Panc1 (cell line): Measurements from ENCODE around the gene GTPBP4. TPM values are rescaled to one million over a fixed set of nuclear protein-coding genes. Genes with fewer than 3 reads are reported as not detected.

Experiments used
- ATAC-seq: fragments of 200-7000 bp; cut with Tn5 transposase; 2 replicates; pipeline ENCODE4 v1.9.1; 2020; ENCODE audit warnings: mild to moderate bottlenecking, moderate library complexity
- BruUV-seq: library from RNA; stranded (reverse); fragments of 400-500 nt; replicated peaks from 2 replicates; lab custom pipeline; 2021; lab: Mats Ljungman, UMichigan
- CTCF ChIA-PET: fragments of 300-600 bp; sonication (Branson Sonifier 250); formaldehyde crosslinking; loops from one replicate; lab custom pipeline; 2022; ENCODE audit warnings: antibody characterized with exemption; lab: Charles Lee
- POLR2A ChIA-PET: fragments of 300-600 bp; sonication (Branson Sonifier 250); formaldehyde crosslinking; loops from one replicate; lab custom pipeline; 2022; ENCODE audit warnings: antibody characterized with exemption; lab: Charles Lee
- DNase-seq: peaks from one replicate; pipeline ENCODE4 v3.0.0-alpha.2; 2010; ENCODE audit warnings: low read depth, low spot score
- H3K27ac ChIP-seq: 2 replicates; pipeline ENCODE4 v1.5.1; 2011; ENCODE audit warnings: mild to moderate bottlenecking, low read length, inconsistent platforms
- H3K27me3 ChIP-seq: fragments of 200-500 bp; sonication (Bioruptor generic); 2 replicates; pipeline ENCODE4 v1.6.0; 2014; ENCODE audit warnings: low read length, inconsistent platforms; ENCODE audit not compliant: control insufficient read depth, insufficient read depth
- H3K36me3 ChIP-seq: fragments of 200-500 bp; sonication (Bioruptor generic); 2 replicates; pipeline ENCODE4 v1.5.1; 2014; ENCODE audit warnings: inconsistent platforms, mild to moderate bottlenecking, low read length, moderate library complexity; ENCODE audit not compliant: control insufficient read depth, insufficient read depth
- H3K4me1 ChIP-seq: 2 replicates; pipeline ENCODE4 v1.5.1; 2011; ENCODE audit warnings: inconsistent platforms, mild to moderate bottlenecking, low read length, moderate library complexity; ENCODE audit not compliant: control insufficient read depth, insufficient read depth
- H3K4me3 ChIP-seq, 2 experiments: 2 replicates each; pipeline ENCODE4 v1.5.1; 2011 to 2012; ENCODE audit warnings: low read depth in 2 of 2, low read length in 2 of 2, mild to moderate bottlenecking in 2 of 2, inconsistent platforms in 1 of 2, moderate library complexity in 1 of 2
- H3K9me3 ChIP-seq: fragments of 200-500 bp; sonication (Bioruptor generic); 2 replicates; pipeline ENCODE4 v1.5.1; 2014; ENCODE audit warnings: low read depth, mild to moderate bottlenecking, inconsistent platforms, low read length, moderate library complexity; ENCODE audit not compliant: control insufficient read depth, insufficient read depth
- CTCF ChIP-seq: fragments of 450-650 bp; IDR thresholded peaks from 2 replicates; pipeline ENCODE4 v1.5.1; 2017; ENCODE audit warnings: mild to moderate bottlenecking
- POLR2AphosphoS5 ChIP-seq: IDR thresholded peaks from 2 replicates; pipeline ENCODE4 v1.6.1; 2012; ENCODE audit warnings: mild to moderate bottlenecking, low read depth, low read length, moderate library complexity
- SIN3A ChIP-seq: IDR thresholded peaks from 2 replicates; pipeline ENCODE4 v1.6.1; 2012; ENCODE audit warnings: low read depth, mild to moderate bottlenecking, low read length, moderate library complexity, borderline replicate concordance; ENCODE audit not compliant: insufficient read depth
- TCF7L2 ChIP-seq: IDR thresholded peaks from 2 replicates; pipeline ENCODE4 v1.6.1; 2011; ENCODE audit warnings: mild to moderate bottlenecking, low read depth, low read length, inconsistent platforms
- in situ Hi-C: cut with HindIII; loops from 2 replicates; pipeline ENCODE4 v1.10.0; 2016; ENCODE audit warnings: low sequenced_read_pairs, low pct_unique_long_range_greater_than_20kb
- intact Hi-C: fragments of 100-400 bp; cut with micrococcal nuclease; formaldehyde crosslinking; loops from one replicate; pipeline ENCODE4 v1.10.0; 2022; ENCODE audit not compliant: unreplicated experiment
- total RNA-seq: library from RNA; stranded (reverse); gene quantifications from one replicate; pipeline ENCODE4 v1.2.1, GENCODE V29; 2021; ENCODE audit not compliant: unreplicated experiment
- TF ChIP-seq, protein P1 (sequence below), 2 experiments: IDR thresholded peaks; 2 replicates each; pipeline ENCODE4 v1.6.1; 2011 to 2012; ENCODE audit warnings: low read depth in 2 of 2, control low read depth in 1 of 2, low read length in 1 of 2, mild to moderate bottlenecking in 1 of 2, moderate library complexity in 1 of 2; ENCODE audit not compliant: insufficient read depth in 1 of 2

GTPBP4 gene
- total RNA-seq, 1 experiment from 2014 or later = 79.5 TPM

DNA sequence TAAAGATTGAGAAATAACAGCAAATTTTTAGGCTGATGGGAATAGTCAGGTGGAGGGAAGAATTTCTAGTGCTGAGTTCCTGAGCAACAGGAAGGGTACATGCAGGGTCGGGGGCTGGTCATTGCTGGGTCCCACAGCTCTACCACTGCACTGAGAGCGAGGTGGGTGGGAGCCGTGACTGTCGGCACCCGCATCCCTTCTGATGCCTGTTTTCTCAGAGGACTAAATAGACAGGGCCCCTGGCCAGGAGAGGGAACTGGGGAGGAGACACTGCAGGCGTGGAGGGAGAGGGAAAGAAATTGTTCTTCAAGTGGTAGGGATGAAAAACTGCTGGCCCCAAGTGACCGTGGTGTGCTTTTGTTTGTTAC lies 7.3 kb downstream of the GTPBP4 start:
- ATAC-seq (0 out of 2 replicates have a peak, but pooled peaks have one; percentile 53), DNase-seq (no peak)
- BruUV-seq = no TSS peak
- Histone ChIP-seq H3K4me3 (no peak overlapping the region), H3K27ac (no peak overlapping the region), H3K4me1 (peaks cover 3% of the 10 kb centered on the region; the same call in 1 of the 2 replicates), H3K36me3 (peaks cover 24% of the 10 kb centered on the region), H3K27me3 (no peaks in the 10 kb centered on the region), H3K9me3 (no peaks in the 10 kb centered on the region)
- CTCF ChIA-PET = no interaction called here
- TF ChIP-seq CTCF (no peak), POLR2AphosphoS5 (no peak; the same call in 1 of the 2 replicates), TCF7L2 (no peak), SIN3A (no peak)
- TF ChIP-seq, protein P1, sequence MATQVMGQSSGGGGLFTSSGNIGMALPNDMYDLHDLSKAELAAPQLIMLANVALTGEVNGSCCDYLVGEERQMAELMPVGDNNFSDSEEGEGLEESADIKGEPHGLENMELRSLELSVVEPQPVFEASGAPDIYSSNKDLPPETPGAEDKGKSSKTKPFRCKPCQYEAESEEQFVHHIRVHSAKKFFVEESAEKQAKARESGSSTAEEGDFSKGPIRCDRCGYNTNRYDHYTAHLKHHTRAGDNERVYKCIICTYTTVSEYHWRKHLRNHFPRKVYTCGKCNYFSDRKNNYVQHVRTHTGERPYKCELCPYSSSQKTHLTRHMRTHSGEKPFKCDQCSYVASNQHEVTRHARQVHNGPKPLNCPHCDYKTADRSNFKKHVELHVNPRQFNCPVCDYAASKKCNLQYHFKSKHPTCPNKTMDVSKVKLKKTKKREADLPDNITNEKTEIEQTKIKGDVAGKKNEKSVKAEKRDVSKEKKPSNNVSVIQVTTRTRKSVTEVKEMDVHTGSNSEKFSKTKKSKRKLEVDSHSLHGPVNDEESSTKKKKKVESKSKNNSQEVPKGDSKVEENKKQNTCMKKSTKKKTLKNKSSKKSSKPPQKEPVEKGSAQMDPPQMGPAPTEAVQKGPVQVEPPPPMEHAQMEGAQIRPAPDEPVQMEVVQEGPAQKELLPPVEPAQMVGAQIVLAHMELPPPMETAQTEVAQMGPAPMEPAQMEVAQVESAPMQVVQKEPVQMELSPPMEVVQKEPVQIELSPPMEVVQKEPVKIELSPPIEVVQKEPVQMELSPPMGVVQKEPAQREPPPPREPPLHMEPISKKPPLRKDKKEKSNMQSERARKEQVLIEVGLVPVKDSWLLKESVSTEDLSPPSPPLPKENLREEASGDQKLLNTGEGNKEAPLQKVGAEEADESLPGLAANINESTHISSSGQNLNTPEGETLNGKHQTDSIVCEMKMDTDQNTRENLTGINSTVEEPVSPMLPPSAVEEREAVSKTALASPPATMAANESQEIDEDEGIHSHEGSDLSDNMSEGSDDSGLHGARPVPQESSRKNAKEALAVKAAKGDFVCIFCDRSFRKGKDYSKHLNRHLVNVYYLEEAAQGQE (IDR thresholded peaks at IDR 0.05; ENCODE audit: insufficient read depth in 1 of 2, low read depth in 2 of 2, low read length in 1 of 2) = no peak
- in situ Hi-C loops = no loop called here
- intact Hi-C loops = no loop called here
- POLR2A ChIA-PET = no interaction called here

GRCh38 chr10:996031-996430 lies 7.8 kb downstream of the GTPBP4 start:
- Histone ChIP-seq H3K4me3 (no peak overlapping the region), H3K9me3 (no peaks in the 10 kb centered on the region), H3K4me1 (no peaks in the 10 kb centered on the region; the same call in 1 of the 2 replicates), H3K27ac (no peak overlapping the region), H3K36me3 (peaks cover 29% of the 10 kb centered on the region), H3K27me3 (no peaks in the 10 kb centered on the region)
- ATAC-seq = no peak
- TF ChIP-seq, protein P1 (IDR thresholded peaks at IDR 0.05; ENCODE audit: insufficient read depth in 1 of 2, low read depth in 2 of 2, low read length in 1 of 2) = no peak
- DNase-seq = no peak
- POLR2A ChIA-PET = no interaction called here
- CTCF ChIA-PET = no interaction called here
- BruUV-seq = no TSS peak
- intact Hi-C loops (no loop called here), in situ Hi-C loops (no loop called here)
